Progenitor cell of endocrine pancreas (in vitro differentiated cells): ENCODE results near the gene CDC42BPB. TPM values are rescaled to one million over a fixed set of nuclear protein-coding genes. Genes with fewer than 3 reads are reported as not detected.
A peak's percentile ranks its signal among the peaks of the same experiment; 100 is the strongest.

ENCODE experiments used
- DNase-seq: peaks from one replicate; pipeline ENCODE4 v3.0.0; 2021; ENCODE audit warnings: low spot score; ENCODE audit not compliant: unreplicated experiment
- H3K27ac Mint-ChIP-seq: 2 replicates; pipeline ENCODE4 v1.8.0; 2021; ENCODE audit warnings: mild to moderate bottlenecking, moderate library complexity, mixed read lengths
- H3K27me3 Mint-ChIP-seq: 2 replicates; pipeline ENCODE4 v1.8.0; 2021; ENCODE audit warnings: mixed read lengths
- H3K36me3 Mint-ChIP-seq: 2 replicates; pipeline ENCODE4 v1.8.0; 2022; ENCODE audit warnings: mixed read lengths; ENCODE audit not compliant: insufficient read depth
- H3K4me1 Mint-ChIP-seq: 2 replicates; pipeline ENCODE4 v1.8.0; 2021; ENCODE audit warnings: low read depth, mixed read lengths
- H3K4me3 Mint-ChIP-seq: 2 replicates; pipeline ENCODE4 v1.8.0; 2021; ENCODE audit warnings: low read depth, mild to moderate bottlenecking, moderate library complexity, mixed read lengths
- H3K9me3 Mint-ChIP-seq: 2 replicates; pipeline ENCODE4 v1.8.0; 2021; ENCODE audit warnings: low read depth, mixed read lengths
- total RNA-seq: library from RNA; stranded (reverse); gene quantifications from 2 replicates; pipeline ENCODE4 v1.2.1, GENCODE V29; 2021
- TF ChIP-seq, protein P1 (sequence below): fragments of 200-600 bp; sonication (generic); IDR thresholded peaks from one replicate; pipeline ENCODE4 v1.5.0; 2021; ENCODE audit warnings: antibody characterized with exemption, mild to moderate bottlenecking; ENCODE audit not compliant: unreplicated experiment

The CDC42BPB gene
- total RNA-seq, 1 donor from 2014 or later, result 105 TPM

DNA sequence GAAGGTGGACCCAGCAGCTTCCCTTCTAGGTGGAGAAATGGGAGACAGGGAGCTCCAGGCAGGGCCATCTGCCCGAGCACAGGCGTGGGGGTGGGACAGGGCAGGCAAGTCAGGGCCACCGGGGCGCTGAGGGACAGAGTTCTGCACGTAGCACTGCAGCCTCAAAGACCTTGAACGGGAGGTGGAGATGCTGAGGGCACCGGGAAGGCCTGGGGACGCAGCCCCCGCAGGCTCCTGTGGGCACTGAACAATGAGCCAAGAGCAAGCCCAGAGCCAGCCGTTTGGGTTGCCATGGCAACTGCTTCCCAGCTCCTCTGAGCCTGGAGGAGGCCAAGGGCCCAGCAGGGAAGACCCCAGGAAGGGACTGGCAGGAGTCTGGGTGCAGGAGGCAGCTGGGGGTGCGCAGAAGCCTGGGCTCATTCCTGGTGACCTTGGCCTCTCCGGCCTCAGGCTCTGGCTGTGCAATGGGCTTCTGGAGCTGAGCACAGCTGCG is 30.0 kb upstream of the CDC42BPB start:
- Mint-ChIP-seq H3K4me1 (peaks cover 1% of the 10 kb centered on the region), H3K9me3 (no peaks in the 10 kb centered on the region), H3K27ac (no peak overlapping the region), H3K27me3 (peaks cover 20% of the 10 kb centered on the region), H3K36me3 (no peaks in the 10 kb centered on the region), H3K4me3 (no peak overlapping the region)
- TF ChIP-seq, protein P1, sequence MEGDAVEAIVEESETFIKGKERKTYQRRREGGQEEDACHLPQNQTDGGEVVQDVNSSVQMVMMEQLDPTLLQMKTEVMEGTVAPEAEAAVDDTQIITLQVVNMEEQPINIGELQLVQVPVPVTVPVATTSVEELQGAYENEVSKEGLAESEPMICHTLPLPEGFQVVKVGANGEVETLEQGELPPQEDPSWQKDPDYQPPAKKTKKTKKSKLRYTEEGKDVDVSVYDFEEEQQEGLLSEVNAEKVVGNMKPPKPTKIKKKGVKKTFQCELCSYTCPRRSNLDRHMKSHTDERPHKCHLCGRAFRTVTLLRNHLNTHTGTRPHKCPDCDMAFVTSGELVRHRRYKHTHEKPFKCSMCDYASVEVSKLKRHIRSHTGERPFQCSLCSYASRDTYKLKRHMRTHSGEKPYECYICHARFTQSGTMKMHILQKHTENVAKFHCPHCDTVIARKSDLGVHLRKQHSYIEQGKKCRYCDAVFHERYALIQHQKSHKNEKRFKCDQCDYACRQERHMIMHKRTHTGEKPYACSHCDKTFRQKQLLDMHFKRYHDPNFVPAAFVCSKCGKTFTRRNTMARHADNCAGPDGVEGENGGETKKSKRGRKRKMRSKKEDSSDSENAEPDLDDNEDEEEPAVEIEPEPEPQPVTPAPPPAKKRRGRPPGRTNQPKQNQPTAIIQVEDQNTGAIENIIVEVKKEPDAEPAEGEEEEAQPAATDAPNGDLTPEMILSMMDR, result no peak
- DNase-seq, result no peak

DNA sequence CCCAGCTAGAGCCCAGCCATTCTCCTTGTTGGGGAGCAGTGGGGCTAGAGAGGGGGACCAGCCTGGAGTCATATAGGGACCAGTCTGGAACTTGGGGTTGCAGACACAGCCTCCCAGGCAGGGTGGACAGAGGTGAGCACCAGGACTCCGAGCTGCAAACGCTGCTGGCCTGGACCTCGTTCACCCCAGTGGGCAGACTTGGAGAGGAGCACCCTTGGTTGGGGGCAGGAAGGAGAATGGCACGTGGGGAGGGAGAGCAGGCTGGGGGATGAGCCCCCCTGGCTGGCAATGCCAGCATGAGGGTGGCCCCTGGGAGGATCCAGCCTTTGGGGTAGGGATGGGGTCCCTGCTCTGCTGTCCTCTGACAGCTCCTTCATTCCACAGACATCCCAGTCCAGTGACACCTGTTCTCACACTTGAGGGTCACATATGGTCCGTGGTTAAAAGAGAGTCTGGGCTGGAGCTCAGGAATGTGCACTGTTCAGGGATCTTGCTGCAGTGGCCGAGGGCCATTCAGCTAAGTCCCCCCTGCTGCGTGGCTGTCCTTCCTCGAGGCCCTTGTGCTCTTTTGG is 29.5 kb upstream of the CDC42BPB start:
- no peaks in the 10 kb centered on the region for H3K9me3 Mint-ChIP-seq
- no peak overlapping the region for H3K27ac Mint-ChIP-seq
- DNase-seq, result no peak
- no peaks in the 10 kb centered on the region for H3K36me3 Mint-ChIP-seq
- no peak overlapping the region for H3K4me3 Mint-ChIP-seq
- H3K27me3 Mint-ChIP-seq, result peaks cover 20% of the 10 kb centered on the region
- peaks cover 1% of the 10 kb centered on the region for H3K4me1 Mint-ChIP-seq
- TF ChIP-seq, protein P1, result no peak

DNA sequence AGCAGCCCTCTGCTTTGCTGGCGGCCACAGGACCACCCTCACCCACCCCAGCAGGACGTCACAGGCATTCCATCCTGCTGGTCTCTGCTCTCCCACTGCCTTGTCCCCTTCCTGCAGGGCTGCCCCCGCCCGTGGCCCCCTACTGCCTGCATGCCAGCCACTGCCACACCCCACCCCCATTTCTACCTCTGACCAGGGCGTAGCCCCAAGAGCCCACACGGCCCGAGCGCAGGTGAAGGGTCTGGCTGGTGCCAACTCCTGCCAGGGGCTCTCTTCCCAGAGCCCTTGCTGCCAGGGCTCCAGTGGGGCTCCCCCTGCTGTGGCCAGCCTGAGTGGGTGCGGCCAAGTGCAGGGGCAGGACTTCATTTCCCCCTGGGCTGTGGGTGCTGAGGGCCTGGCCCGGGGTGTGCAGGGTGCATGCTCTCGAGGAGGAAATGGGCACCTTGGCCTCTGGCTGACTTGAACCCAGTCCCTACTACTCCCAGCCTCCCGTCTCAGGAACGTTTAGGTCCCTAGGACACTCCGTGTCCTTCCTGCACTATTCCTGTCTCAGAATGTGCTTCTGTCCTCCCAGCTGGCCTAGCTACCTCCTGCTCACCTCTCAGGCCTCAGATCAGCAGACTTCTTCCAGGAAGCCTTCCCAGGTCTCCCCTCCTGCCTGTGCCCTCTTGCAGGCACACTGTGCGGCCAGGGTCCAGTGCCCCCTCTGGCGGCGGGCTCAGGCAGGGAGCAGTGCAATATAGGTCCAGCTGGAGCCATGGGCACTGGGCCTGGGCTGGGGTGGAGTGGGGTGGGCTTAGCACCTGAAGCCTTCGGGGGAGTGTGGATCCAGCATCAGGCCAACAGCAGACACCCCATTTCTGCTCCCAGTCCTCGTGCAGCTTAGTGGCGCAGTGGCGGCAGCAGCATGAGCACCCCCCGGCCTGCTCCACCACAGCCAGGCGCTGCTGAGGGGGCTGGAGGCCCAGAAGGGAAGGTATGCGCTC is 28.1 kb upstream of the CDC42BPB start:
- Mint-ChIP-seq H3K27ac (no peak overlapping the region), H3K27me3 (peaks cover 17% of the 10 kb centered on the region), H3K9me3 (no peaks in the 10 kb centered on the region), H3K36me3 (no peaks in the 10 kb centered on the region), H3K4me3 (no peak overlapping the region), H3K4me1 (peaks cover 1% of the 10 kb centered on the region)
- TF ChIP-seq, protein P1, result peak; percentile 30
- DNase-seq, result no peak

DNA sequence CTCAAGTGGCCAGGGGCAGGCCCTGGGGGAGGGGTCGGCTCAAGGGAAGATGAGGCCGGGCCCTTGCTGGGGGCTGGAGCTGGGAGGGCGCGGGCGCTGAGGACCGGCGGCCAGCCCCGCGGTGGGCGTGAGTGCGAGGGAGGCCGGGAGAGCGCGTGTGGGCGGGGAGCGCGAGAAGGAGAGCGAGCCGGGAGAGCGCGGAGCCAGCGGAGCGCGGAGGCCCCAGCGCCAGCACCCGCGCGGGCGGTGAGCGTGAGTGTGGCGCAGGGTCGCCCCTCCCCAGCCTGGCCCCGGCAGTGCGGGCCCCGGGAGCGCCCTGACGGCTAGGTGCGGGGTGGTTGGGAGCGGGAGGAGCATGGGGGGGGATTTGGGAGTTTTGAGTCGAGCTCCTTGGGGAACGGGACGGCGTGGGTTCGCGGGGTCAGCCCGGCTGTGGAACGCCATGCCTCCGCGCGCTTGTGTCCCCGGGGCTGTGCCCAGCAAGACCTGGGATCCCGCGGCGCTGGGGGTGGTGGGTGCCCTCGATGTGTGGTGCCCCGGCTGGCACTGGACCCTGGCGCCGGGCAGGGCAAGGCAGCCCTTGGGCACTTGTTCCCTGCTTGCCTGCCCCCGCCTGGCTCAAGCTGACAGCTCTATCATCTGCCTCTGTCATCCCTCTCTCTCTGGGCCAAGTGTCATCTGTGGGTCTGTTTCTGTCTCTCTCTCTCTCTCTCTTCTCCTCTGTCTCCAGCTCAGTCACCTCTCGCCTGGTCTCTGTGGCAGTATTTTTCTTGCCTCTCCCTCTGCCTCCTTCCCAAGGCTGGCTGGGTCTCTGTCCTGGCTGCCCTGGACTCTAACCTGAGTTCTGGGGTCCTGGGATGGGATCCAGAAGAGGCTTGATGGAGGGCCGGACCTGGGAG is 26.9 kb upstream of the CDC42BPB start, which contains the start of gene LBHD2:
Gene LBHD2 (plus strand): TSS at position 190 of the 899 bp plus-strand sequence. CDS start 1,803 bp downstream, outside the sequence.
- TF ChIP-seq, protein P1, result no peak
- DNase-seq, result no peak
- H3K36me3 Mint-ChIP-seq, result no peaks in the 10 kb centered on the region
- H3K4me1 Mint-ChIP-seq, result peaks cover 1% of the 10 kb centered on the region
- no peak within 1 kb of the TSS for H3K4me3 Mint-ChIP-seq
- H3K27ac Mint-ChIP-seq, result no peak within 1 kb of the TSS
- H3K9me3 Mint-ChIP-seq, result no peaks in the 10 kb centered on the region
- H3K27me3 Mint-ChIP-seq, result peaks cover 17% of the 10 kb centered on the region
